ENCODE data around the gene IRF4. TPM values are rescaled to one million over a fixed set of nuclear protein-coding genes. Genes with fewer than 3 reads are reported as not detected.

Gene IRF4
- total and polyA plus RNA-seq, 12 donors, result 0.04 to 3.6 (median 0.32) TPM; not detected in 1

DNA sequence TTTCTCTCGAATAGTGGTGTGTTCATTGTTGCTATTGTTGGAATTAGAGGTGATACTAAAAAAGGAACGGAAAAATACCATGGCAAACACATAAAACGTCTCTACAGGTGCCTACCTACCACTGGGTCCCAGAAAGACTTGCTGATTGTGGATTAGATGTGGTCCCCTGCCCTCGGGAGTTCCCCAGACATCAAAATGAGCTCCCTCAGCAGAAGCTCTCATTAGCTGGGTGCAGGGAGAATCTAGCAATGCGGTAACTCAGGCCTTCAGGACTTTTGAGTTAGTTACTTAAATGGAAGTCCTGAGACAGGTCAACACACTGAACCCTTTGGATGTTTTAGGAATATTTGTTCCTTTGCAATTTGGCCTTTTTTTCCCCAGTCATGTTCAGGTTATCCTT lies 6.1 kb downstream of the IRF4 start:
- Histone ChIP-seq H3K27me3 (peaks cover 13 to 60% (median 50%) of the 10 kb centered on the region in 7 donors), H3K27ac (no peak overlapping the region), H3K4me1 (peaks cover 0 to 12% (median 9%) of the 10 kb centered on the region in 9 donors), H3K36me3 (peaks cover 0 to 18% (median 0%) of the 10 kb centered on the region in 9 donors), H3K4me3 (no peak overlapping the region), H3K9me3 (no peaks in the 10 kb centered on the region)
- TF ChIP-seq, protein P1, sequence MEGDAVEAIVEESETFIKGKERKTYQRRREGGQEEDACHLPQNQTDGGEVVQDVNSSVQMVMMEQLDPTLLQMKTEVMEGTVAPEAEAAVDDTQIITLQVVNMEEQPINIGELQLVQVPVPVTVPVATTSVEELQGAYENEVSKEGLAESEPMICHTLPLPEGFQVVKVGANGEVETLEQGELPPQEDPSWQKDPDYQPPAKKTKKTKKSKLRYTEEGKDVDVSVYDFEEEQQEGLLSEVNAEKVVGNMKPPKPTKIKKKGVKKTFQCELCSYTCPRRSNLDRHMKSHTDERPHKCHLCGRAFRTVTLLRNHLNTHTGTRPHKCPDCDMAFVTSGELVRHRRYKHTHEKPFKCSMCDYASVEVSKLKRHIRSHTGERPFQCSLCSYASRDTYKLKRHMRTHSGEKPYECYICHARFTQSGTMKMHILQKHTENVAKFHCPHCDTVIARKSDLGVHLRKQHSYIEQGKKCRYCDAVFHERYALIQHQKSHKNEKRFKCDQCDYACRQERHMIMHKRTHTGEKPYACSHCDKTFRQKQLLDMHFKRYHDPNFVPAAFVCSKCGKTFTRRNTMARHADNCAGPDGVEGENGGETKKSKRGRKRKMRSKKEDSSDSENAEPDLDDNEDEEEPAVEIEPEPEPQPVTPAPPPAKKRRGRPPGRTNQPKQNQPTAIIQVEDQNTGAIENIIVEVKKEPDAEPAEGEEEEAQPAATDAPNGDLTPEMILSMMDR (IDR thresholded peaks at IDR 0.05), result no peak
- DNase-seq (no peak), ATAC-seq (no peak)
- WGBS, 2 donors, result 75 to 85% methylated on average over 5 of the region's 5 CpGs
- intact Hi-C loops (cut with DNase I), result no loop called here

DNA sequence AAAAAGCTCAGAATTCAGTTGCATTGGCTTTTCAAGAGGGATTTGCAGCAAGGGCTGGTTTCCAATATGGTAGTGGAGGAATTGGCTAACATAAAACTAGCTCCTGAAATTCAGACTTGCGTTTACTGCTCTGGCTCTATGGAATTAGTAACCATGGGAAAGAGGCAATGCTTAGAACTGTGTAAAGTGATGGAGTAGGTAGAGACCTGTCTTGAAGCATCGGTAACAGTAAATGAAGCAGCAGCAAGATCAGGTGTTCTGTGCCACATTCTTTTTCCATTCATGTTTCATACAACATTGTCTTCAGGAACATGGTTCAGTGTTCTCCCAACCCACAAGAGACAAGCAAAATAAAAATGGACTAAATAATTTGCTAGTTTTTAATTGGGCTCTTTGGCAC lies 6.5 kb downstream of the IRF4 start:
- TF ChIP-seq, protein P1 (IDR thresholded peaks at IDR 0.05), result no peak
- no peak overlapping the region for H3K27ac ChIP-seq
- no peak for DNase-seq
- intact Hi-C loops (cut with DNase I), result no loop called here
- no peak for ATAC-seq
- peaks cover 0 to 7% (median 5%) of the 10 kb centered on the region in 9 donors for H3K4me1 ChIP-seq
- H3K27me3 ChIP-seq, result peaks cover 9 to 60% (median 49%) of the 10 kb centered on the region in 7 donors
- H3K4me3 ChIP-seq, result no peak overlapping the region
- no peaks in the 10 kb centered on the region for H3K9me3 ChIP-seq
- 96 to 97% methylated on average over 2 of the region's 2 CpGs for WGBS, 2 donors
- H3K36me3 ChIP-seq, result peaks cover 0 to 18% (median 0%) of the 10 kb centered on the region in 9 donors

- DNase-seq (no peak), ATAC-seq (no peak)
- peaks cover 4 to 59% (median 47%) of the 10 kb centered on the region in 7 donors for H3K27me3 ChIP-seq
- 83 to 89% methylated on average over 13 of the region's 13 CpGs for WGBS, 2 donors
- H3K4me1 ChIP-seq, result peaks cover 0 to 4% (median 0%) of the 10 kb centered on the region in 9 donors
- H3K4me3 ChIP-seq, result no peak overlapping the region
- intact Hi-C loops (cut with DNase I), result no loop called here
- H3K36me3 ChIP-seq, result peaks cover 0 to 18% (median 0%) of the 10 kb centered on the region in 9 donors
- H3K9me3 ChIP-seq, result no peaks in the 10 kb centered on the region
- no peak overlapping the region for H3K27ac ChIP-seq
- TF ChIP-seq, protein P1 (IDR thresholded peaks at IDR 0.05), result no peak
These were observed 7.1 kb downstream of the IRF4 start for GRCh38 chr6:398558-399078.

DNA sequence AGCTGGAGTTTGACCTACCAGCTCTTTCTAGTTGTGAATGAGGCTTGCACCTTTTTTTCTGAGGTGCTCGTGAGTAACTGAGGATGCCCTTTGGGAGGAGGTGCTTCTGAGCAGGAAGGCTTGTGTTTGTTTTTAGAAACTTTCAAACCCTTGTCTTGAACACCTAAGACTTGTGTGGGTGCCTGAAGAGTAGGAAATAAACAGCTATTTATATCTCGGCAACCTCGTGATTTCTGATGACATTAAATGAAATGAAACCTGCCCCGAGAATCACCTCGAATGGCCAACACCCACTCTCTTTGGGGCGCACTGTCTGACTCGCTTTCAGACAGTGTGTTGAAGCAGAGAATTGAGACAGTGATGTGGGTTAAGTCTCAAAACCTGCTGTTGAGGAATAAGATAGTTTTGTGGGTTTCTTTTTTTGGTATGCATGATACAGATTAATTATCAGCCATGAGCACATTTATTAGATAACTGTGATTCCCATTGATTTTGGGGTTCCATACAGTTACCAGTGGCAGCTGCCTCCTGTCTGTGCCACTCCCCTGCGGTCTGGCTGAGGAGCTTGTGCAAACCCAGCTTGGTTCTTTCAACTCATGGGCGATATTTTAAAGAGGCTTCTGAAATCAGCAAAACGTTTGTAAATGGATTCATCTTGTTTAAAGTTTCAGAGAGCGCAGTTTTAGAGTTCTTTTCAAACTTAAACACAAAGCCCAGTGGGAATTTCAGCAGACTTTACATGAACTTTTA lies 8.4 kb downstream of the IRF4 start:
- TF ChIP-seq, protein P1 (IDR thresholded peaks at IDR 0.05), result no peak
- DNase-seq (no peak), ATAC-seq (no peak)
- peaks cover 4 to 52% (median 36%) of the 10 kb centered on the region in 7 donors for H3K27me3 ChIP-seq
- peaks cover 0 to 18% (median 0%) of the 10 kb centered on the region in 9 donors for H3K36me3 ChIP-seq
- intact Hi-C loops (cut with DNase I), result loop anchor here in 1 of 10 donors (10.0 kb wide), 1 partner anchor 185 kb away; no protein-coding TSS in a partner anchor
- H3K4me3 ChIP-seq, result no peak overlapping the region
- H3K9me3 ChIP-seq, result peaks cover 0 to 7% (median 0%) of the 10 kb centered on the region in 11 donors
- H3K4me1 ChIP-seq, result no peaks in the 10 kb centered on the region
- H3K27ac ChIP-seq, result no peak overlapping the region
- 52 to 55% methylated on average over 11 of the region's 11 CpGs for WGBS, 2 donors

Data from heart right ventricle (tissue), 16 donors.